Esophagus muscularis mucosa (tissue), 4 donors: Measurements from ENCODE around the gene MKKS.

ENCODE experiments used
- CTCF ChIP-seq, 3 experiments: fragments of 200-600 bp in 2 of 3; fragments of 450-650 bp in 1 of 3; sonication (generic) in 2 of 3; IDR thresholded peaks; one replicate each; pipeline ENCODE4 v1.5.1; 2017 to 2019; ENCODE audit warnings: antibody characterized with exemption in 3 of 3, mild to moderate bottlenecking in 2 of 3, moderate library complexity in 1 of 3
- EP300 ChIP-seq: sonication (generic); formaldehyde crosslinking; IDR thresholded peaks from one replicate; pipeline ENCODE4 v1.6.1; 2017; ENCODE audit warnings: antibody characterized with exemption
- POLR2A ChIP-seq: fragments of 450-650 bp; IDR thresholded peaks from one replicate; pipeline ENCODE4 v1.6.1; 2017; ENCODE audit warnings: antibody characterized with exemption, moderate library complexity, mild to moderate bottlenecking, low read depth
- POLR2AphosphoS5 ChIP-seq, 2 donors: sonication (generic); formaldehyde crosslinking; IDR thresholded peaks; one replicate each; pipeline ENCODE4 v1.6.1; 2017; ENCODE audit warnings: antibody characterized with exemption in 2 of 2

- TF ChIP-seq CTCF (IDR thresholded peaks at IDR 0.05) (no peak), POLR2AphosphoS5 (IDR thresholded peaks at IDR 0.05) (no peak), POLR2A (no peak), EP300 (no peak)
Measured at GRCh38 chr20:10463622-10464021, 29.6 kb upstream of the MKKS start.
